ENCODE results near the gene IGF1R.

Gene IGF1R

DNA sequence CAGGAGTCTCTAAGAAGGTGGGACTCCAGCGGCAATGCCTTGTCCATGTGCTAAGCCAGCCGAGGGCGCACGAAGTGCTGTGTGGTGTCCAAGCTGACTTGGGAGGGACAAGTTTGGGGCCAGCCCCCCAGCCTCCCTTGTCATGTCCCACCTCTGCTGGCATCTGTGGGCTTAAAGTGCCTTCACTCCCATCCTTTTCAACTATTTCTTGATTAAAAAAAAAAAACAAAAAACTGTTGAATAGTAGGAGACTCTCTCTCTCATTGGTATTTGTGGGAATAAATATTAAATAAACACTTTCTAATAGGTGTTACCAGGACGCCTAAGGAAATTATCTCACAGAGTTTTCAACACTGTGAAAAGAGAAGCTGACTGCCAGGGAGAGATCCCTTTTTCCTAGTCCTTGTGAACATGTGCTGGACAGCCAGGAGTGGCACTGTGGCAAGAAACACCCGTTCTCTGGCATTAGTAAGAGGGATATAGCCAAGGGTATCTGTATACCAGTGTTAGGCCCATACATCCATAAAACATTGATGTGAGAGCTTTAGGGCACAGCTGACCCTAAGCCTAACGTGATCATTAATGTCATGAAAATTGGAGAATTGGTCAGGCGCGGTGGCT is 158.0 kb downstream of the IGF1R start:
- Mint-ChIP-seq H3K4me3 (no peak overlapping the region), H3K36me3 (ENCODE audit: insufficient read depth) (no peaks in the 10 kb centered on the region), H3K4me1 (ENCODE audit: low read depth in 2 of 2) (peaks cover 0 to 9% of the 10 kb centered on the region in 2 donors), H3K27me3 (peaks cover 0 to 6% of the 10 kb centered on the region in 2 donors), H3K9me3 (no peaks in the 10 kb centered on the region), H3K27ac (no peak overlapping the region)
- no peak for DNase-seq
- ATAC-seq (replicated peaks): no peak

DNA sequence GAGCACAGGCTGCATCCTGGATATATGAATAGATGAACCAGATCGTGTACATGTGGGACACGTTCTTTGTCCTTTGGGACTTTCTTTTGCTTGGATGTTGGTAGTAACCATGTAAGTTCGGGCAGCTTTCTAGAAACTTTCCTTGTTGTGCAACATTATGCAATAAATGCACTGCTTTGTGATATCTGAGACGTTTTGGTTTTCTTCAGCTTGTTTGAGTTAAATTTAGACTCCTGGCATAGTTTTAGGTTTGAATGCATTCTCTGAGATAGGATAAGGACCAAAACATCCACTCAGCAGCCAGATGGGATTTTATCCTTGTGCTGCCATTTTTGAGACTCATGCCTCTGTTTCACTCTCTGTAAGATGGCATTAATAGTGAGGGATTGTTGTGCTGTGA is 158.9 kb downstream of the IGF1R start:
- Mint-ChIP-seq H3K4me3 (no peak overlapping the region), H3K4me1 (ENCODE audit: low read depth in 2 of 2) (peaks cover 0 to 4% of the 10 kb centered on the region in 2 donors), H3K27ac (no peak overlapping the region), H3K27me3 (peaks cover 0 to 2% of the 10 kb centered on the region in 2 donors), H3K9me3 (no peaks in the 10 kb centered on the region), H3K36me3 (ENCODE audit: insufficient read depth) (no peaks in the 10 kb centered on the region)
- ATAC-seq (replicated peaks): no peak
- no peak for DNase-seq

DNA sequence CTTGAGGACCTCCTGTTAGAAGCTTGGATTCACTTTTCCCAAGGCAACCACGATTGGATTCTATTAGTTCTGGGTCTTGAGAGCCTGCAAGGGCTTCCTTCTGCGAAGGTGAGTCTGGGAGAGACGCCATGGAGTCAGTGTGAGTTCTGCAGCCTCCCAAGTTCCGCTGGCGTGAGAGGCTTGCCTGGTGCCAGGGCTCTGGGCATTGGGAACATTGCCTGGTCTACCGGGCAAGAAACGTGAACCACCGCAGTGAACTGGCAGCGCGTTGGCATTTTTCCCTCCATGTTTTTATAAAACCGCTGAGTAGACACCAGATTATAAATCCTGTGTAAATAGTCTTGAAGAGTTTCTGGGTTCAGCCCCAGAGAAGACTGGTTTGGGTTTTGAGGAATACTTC is 160.9 kb downstream of the IGF1R start:
- no peak overlapping the region for H3K27ac Mint-ChIP-seq
- H3K27me3 Mint-ChIP-seq: no peaks in the 10 kb centered on the region
- no peak for DNase-seq
- no peak overlapping the region for H3K4me3 Mint-ChIP-seq
- H3K4me1 Mint-ChIP-seq (ENCODE audit: low read depth in 2 of 2): peaks cover 0 to 4% of the 10 kb centered on the region in 2 donors
- no peak for ATAC-seq (replicated peaks)
- no peaks in the 10 kb centered on the region for H3K9me3 Mint-ChIP-seq
- no peaks in the 10 kb centered on the region for H3K36me3 Mint-ChIP-seq (ENCODE audit: insufficient read depth)

DNA sequence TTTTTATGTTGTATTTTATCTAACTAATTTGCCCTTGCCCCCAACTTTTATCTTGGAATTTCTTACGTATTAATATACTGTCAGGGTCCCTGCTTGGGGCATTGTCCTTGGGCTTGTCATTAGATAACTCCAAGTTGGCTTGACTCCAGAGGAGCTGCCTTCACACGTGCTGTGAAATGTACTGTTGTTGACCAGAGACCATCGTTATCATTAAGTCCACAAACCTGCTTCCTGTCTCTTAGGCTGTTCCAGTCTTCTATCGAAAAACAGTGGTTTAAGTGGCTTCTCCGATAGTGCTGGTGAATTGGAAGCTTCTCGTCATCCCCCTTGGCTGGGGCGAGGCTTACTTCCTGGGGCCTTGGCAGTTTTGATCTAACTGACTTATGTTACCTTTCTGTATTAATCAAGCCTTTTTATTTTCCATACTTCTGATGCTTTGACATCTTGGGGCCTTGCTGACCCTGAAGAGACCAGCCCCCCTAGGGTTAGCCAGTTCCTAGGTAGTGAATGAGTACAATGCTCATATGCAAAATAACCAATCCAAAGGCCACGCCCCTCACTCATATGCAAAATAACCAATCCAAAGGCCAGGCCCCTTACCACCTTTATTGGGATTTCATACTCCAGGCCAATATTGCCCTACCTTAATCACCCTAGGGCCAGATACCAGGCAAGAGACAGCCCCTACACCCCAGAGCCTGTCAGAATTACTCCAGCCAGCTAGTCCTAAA is 164.5 kb downstream of the IGF1R start:
- no peaks in the 10 kb centered on the region for H3K36me3 Mint-ChIP-seq (ENCODE audit: insufficient read depth)
- peaks cover 3 to 14% of the 10 kb centered on the region in 2 donors for H3K27me3 Mint-ChIP-seq
- H3K9me3 Mint-ChIP-seq: no peaks in the 10 kb centered on the region
- ATAC-seq (replicated peaks) (no peak), DNase-seq (no peak)
- no peak overlapping the region for H3K27ac Mint-ChIP-seq
- no peak overlapping the region for H3K4me3 Mint-ChIP-seq
- H3K4me1 Mint-ChIP-seq (ENCODE audit: low read depth in 2 of 2): no peaks in the 10 kb centered on the region

DNA sequence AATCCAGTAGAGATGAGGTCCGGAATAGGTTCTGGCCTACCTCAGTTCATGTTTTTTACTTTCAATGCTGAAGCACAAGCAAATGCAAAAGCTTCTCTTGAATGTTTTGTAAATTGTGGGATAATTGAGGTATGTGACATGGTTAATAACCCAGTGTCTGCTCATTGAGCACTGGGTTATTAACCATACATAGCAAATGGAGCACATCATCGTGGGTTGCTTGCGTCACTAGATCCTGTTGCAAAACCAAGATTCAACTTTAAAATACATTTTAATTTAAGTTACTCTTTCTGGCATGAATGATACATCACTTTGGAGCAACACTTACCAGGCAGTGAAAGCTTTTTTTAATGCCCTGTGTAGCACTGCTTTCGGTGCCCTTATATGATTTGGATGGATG is 165.6 kb downstream of the IGF1R start:
- ATAC-seq (replicated peaks) (no peak), DNase-seq (no peak)
- Mint-ChIP-seq H3K36me3 (ENCODE audit: insufficient read depth) (no peaks in the 10 kb centered on the region), H3K27ac (no peak overlapping the region), H3K4me1 (ENCODE audit: low read depth in 2 of 2) (no peaks in the 10 kb centered on the region), H3K27me3 (peaks cover 9 to 19% of the 10 kb centered on the region in 2 donors), H3K4me3 (no peak overlapping the region), H3K9me3 (no peaks in the 10 kb centered on the region)

DNA sequence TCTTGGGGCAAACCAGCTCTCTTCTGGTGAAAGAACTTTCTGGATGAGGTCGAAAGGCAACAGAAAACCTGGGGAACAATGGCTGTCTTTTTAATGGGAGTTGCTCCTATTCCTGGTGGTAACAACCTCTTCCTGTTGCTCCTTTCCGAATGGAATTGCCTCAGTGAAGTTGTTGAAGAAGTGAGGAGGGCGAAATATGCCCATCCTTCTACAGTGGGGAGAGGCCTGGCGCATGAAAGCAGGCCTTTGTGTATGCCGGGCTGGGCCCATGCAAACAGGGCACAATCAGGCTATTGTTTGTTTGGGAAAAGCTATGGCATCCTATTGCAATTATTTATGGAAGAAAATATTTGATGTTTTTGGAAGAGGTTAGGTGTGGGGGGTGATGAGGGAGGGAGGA is 166.9 kb downstream of the IGF1R start:
- Mint-ChIP-seq H3K27me3 (peaks cover 9 to 19% of the 10 kb centered on the region in 2 donors), H3K9me3 (no peaks in the 10 kb centered on the region), H3K4me1 (ENCODE audit: low read depth in 2 of 2) (no peaks in the 10 kb centered on the region), H3K4me3 (no peak overlapping the region), H3K36me3 (ENCODE audit: insufficient read depth) (no peaks in the 10 kb centered on the region), H3K27ac (no peak overlapping the region)
- ATAC-seq (replicated peaks) (no peak), DNase-seq (no peak)

DNA sequence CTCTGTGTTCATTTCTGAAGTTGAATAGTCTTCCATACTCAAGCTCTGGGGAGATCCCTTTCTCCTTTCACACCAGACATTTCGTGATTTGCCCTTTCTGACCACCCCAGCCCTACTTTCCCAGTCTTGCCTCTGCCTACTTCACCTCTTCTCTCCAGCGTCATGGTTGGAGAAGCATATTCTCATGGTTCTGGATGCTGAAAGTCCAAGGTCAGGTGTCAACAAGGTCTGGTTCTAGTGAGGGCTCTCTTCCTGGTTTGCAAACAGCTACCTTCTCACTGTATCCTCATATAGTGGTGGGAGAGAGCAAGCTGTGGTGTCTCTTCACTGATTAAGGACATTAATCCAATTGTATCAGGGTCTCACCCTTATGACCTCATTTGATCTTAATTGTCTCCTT is 169.4 kb downstream of the IGF1R start:
- no peak for ATAC-seq (replicated peaks)
- DNase-seq: no peak
- peaks cover 9 to 19% of the 10 kb centered on the region in 2 donors for H3K27me3 Mint-ChIP-seq
- peaks cover 3% of the 10 kb centered on the region for H3K36me3 Mint-ChIP-seq (ENCODE audit: insufficient read depth)
- H3K4me3 Mint-ChIP-seq: no peak overlapping the region
- no peaks in the 10 kb centered on the region for H3K4me1 Mint-ChIP-seq (ENCODE audit: low read depth in 2 of 2)
- H3K9me3 Mint-ChIP-seq: peaks cover 0 to 2% of the 10 kb centered on the region in 2 donors
- no peak overlapping the region for H3K27ac Mint-ChIP-seq

DNA sequence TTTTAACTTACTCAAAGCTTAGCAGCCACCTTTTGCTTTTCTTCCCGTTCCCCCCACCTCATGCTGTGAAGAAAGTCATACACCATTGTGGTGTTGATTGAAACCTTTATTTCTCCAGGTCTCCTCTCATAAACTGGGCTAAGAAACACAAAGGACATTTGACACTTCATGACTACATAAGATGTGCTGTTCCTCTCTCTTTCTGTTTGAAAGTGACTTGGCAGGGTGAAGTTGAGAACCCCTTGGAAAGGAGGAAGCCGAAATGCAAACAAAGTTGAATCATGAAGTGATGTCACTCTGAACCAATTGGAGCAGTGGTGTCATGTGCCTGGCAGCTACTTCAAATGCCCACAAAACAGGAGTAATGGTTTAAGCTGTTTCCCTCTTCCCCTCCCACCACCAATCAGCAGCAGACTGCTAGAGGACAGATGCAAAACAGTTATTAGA is 174.7 kb downstream of the IGF1R start:
- DNase-seq: no peak
- no peak for ATAC-seq (replicated peaks)
- H3K27me3 Mint-ChIP-seq: peaks cover 3 to 5% of the 10 kb centered on the region in 2 donors
- peaks cover 3% of the 10 kb centered on the region for H3K36me3 Mint-ChIP-seq (ENCODE audit: insufficient read depth)
- H3K4me3 Mint-ChIP-seq: no peak overlapping the region
- no peaks in the 10 kb centered on the region for H3K4me1 Mint-ChIP-seq (ENCODE audit: low read depth in 2 of 2)
- no peak overlapping the region for H3K27ac Mint-ChIP-seq
- peaks cover 0 to 2% of the 10 kb centered on the region in 2 donors for H3K9me3 Mint-ChIP-seq

DNA sequence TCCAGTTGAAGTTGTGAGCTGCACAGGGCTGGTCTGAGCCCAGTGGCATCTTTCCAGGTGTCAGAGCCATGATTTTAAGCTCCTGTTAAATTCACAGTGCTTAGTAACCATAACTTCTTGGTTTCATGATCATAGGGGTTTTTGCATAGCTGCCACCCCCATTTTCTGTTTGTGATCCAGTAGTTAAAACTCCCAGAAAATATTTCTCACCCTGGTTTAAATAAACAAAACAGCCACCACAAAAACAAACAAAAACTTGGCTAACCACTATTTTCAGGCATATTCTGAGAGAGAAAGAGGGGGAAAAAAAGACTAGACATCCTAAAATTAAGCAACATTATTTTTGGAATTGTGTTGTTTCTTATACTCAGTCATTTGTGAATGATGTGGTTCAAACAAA is 175.3 kb downstream of the IGF1R start:
- ATAC-seq (replicated peaks) (no peak), DNase-seq (no peak)
- H3K4me1 Mint-ChIP-seq (ENCODE audit: low read depth in 2 of 2): no peaks in the 10 kb centered on the region
- H3K27ac Mint-ChIP-seq: no peak overlapping the region
- H3K4me3 Mint-ChIP-seq: no peak overlapping the region
- no peaks in the 10 kb centered on the region for H3K27me3 Mint-ChIP-seq
- peaks cover 3% of the 10 kb centered on the region for H3K36me3 Mint-ChIP-seq (ENCODE audit: insufficient read depth)
- H3K9me3 Mint-ChIP-seq: peaks cover 0 to 2% of the 10 kb centered on the region in 2 donors

DNA sequence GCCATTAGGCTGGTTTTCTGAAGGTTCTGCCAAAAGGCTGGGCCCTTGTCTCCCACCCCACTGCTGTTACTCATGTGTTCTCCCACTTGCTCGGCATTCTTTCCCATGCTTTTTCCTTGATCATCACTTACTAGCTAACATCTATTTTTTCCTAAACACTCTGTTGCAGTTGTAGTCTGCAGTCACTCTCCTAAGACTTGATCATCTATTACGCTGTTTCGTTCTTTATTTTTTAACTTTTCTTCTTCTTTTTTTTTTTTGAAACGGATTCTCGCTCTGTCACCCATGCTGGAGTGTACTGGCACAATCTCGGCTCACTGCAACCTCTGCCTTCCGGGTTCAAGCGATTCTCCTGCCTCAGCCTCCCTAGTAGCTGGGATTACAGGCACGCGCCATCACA is 176.3 kb downstream of the IGF1R start:
- ATAC-seq (replicated peaks) (no peak), DNase-seq (no peak)
- Mint-ChIP-seq H3K4me1 (ENCODE audit: low read depth in 2 of 2) (no peaks in the 10 kb centered on the region), H3K4me3 (no peak overlapping the region), H3K27ac (no peak overlapping the region), H3K9me3 (peaks cover 0 to 2% of the 10 kb centered on the region in 2 donors), H3K36me3 (ENCODE audit: insufficient read depth) (peaks cover 3% of the 10 kb centered on the region), H3K27me3 (no peaks in the 10 kb centered on the region)

DNA sequence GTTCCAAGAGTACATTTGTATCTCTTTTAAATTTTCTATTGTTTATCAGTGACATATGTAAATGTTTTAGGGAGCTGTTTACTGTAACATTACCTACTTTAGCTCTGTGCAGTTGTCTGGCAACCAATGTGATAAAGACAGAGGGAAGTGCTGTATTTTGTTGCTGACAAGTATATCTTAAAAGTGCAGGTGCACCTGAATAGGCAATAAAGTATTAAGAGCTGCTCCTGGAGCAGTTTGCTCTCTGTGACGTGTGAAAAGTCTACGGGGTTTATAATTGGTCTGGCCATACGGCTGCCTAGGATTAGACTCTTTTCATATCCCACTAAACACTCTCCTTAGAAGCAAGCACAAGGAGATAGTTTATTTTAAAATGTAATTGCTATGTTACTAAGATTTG is 178.3 kb downstream of the IGF1R start:
- Mint-ChIP-seq H3K9me3 (peaks cover 8% of the 10 kb centered on the region in 2 donors), H3K4me3 (no peak overlapping the region), H3K4me1 (ENCODE audit: low read depth in 2 of 2) (no peaks in the 10 kb centered on the region), H3K36me3 (ENCODE audit: insufficient read depth) (peaks cover 3% of the 10 kb centered on the region), H3K27ac (no peak overlapping the region), H3K27me3 (peaks cover 0 to 9% of the 10 kb centered on the region in 2 donors)
- DNase-seq (no peak), ATAC-seq (replicated peaks) (no peak)

DNA sequence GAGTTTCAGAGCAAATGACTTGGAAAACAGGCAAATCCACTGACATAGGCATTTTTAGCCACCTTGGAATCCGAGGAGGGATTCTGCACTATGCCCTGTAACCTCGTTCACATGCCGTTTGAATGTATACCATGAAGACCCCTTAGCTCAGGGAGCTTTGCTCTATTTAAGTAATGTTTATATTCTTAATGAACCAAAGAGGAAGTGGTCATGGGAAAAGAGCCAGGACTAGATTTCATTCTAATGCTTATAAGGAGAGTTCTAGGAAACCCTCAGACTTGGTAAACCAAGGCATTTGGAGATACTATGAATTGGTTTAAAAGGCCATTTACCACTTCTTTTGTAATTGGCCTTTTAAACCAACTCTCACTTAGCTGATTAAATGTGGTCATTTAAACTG is 178.9 kb downstream of the IGF1R start:
- Mint-ChIP-seq H3K9me3 (peaks cover 8 to 11% of the 10 kb centered on the region in 2 donors), H3K27me3 (peaks cover 0 to 15% of the 10 kb centered on the region in 2 donors), H3K36me3 (ENCODE audit: insufficient read depth) (peaks cover 2% of the 10 kb centered on the region), H3K4me3 (no peak overlapping the region), H3K27ac (no peak overlapping the region), H3K4me1 (ENCODE audit: low read depth in 2 of 2) (no peaks in the 10 kb centered on the region)
- no peak for DNase-seq
- no peak for ATAC-seq (replicated peaks)

DNA sequence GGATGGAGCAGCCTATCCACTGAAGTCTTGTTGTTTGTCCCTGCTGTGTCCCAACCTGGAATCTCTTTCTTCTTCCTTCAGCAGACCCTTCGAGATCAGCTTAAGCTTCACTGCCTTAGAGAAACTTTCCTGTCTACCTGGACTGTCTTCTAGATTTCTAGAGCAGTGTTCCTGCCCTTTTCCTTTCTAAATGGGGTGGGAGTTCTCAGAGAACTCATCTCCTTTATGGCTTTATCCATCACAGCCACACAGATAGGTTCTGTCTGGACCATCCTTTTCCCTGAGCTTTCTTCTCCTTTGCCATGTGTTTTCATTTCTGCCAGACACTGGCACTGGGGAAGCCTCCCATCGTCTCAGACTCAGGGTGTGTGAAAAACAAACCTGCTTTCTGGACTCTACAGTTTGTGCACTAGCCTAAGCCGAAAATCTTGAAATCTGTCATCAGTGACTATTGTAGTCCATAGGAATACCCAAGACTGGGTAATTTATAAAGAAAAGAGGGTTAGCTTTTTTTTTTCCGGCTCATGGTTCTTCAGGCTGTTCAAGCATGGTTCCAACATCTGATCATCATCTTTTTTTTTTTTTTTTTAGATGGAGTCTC is 181.8 kb downstream of the IGF1R start:
- no peak overlapping the region for H3K27ac Mint-ChIP-seq
- no peak overlapping the region for H3K4me3 Mint-ChIP-seq
- peaks cover 7 to 26% of the 10 kb centered on the region in 2 donors for H3K27me3 Mint-ChIP-seq
- no peak for ATAC-seq (replicated peaks)
- no peak for DNase-seq
- H3K9me3 Mint-ChIP-seq: peaks cover 11 to 16% of the 10 kb centered on the region in 2 donors
- H3K36me3 Mint-ChIP-seq (ENCODE audit: insufficient read depth): no peaks in the 10 kb centered on the region
- H3K4me1 Mint-ChIP-seq (ENCODE audit: low read depth in 2 of 2): no peaks in the 10 kb centered on the region

DNA sequence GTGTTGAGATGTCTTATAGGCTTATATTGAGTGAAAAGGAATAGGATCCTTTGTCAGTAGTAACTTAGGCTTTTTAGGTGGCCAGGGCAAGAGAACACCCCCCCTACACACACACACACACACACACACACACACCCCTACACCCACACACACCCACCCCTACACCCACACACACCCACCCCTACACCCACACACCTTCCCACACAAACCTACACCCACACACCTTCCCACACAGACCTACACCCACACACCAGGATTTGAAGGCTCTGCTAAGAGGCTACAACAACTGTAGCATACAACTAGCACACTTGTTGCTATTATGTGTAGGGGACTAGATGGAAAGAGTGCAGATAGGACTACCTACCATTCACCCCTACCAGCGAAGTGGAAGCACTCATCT is 186.6 kb downstream of the IGF1R start:
- DNase-seq (no peak), ATAC-seq (replicated peaks) (no peak)
- no peak overlapping the region for H3K4me3 Mint-ChIP-seq
- no peaks in the 10 kb centered on the region for H3K36me3 Mint-ChIP-seq (ENCODE audit: insufficient read depth)
- no peaks in the 10 kb centered on the region for H3K4me1 Mint-ChIP-seq (ENCODE audit: low read depth in 2 of 2)
- H3K27me3 Mint-ChIP-seq: peaks cover 12 to 34% of the 10 kb centered on the region in 2 donors
- H3K9me3 Mint-ChIP-seq: peaks cover 11 to 16% of the 10 kb centered on the region in 2 donors
- no peak overlapping the region for H3K27ac Mint-ChIP-seq

Data from effector memory CD8-positive, alpha-beta T cell (primary cell).